Astrocyte of the spinal cord (primary cell): ENCODE measurements around the gene HEPACAM.
A peak's percentile ranks its signal among the peaks of the same experiment; 100 is the strongest.

Source experiments
- DNase-seq: peaks from one replicate; pipeline ENCODE4 v3.0.0; 2011; ENCODE audit warnings: low read depth, low spot score
- H3K4me3 ChIP-seq: 2 replicates; pipeline ENCODE4 v1.5.1; 2011; ENCODE audit warnings: low read depth, mild to moderate bottlenecking, low read length, moderate library complexity
- CTCF ChIP-seq: IDR thresholded peaks from 2 replicates; pipeline ENCODE4 v1.5.1; 2012; ENCODE audit warnings: low read depth, mild to moderate bottlenecking, low read length, inconsistent platforms
- in situ Hi-C: cut with HindIII; loops from 2 replicates; pipeline ENCODE4 v1.10.0; 2017; ENCODE audit warnings: low sequenced_read_pairs

The HEPACAM gene

GRCh38 chr11:124920870-124921609 is 14.8 kb downstream of the HEPACAM start:
- peak; percentile 58 for DNase-seq
- peak overlapping the region; percentile 4 for H3K4me3 ChIP-seq
- in situ Hi-C loops, result no loop called here
- no peak for TF ChIP-seq CTCF

DNA sequence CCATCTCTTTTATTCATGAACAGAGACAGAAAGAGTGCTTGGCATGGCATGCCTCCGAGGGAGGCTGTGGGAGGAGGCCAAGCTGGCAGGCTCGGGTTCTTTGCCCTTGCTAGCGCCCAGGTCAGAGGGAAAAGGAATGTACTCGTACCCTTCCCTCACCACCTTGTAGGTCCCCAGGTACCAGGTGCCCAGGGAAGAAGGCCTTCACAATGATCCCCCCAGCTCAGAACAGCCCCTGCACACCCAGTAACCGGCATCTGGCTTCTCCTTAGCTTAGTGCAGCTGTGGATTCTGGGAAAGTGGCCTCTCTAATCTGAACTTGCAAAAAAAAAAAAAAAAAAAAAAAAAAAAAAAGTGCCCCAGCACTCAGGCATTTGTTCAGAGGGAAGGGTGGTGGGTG is 15.5 kb downstream of the HEPACAM start:
- no peak overlapping the region for H3K4me3 ChIP-seq
- no peak for DNase-seq

DNA sequence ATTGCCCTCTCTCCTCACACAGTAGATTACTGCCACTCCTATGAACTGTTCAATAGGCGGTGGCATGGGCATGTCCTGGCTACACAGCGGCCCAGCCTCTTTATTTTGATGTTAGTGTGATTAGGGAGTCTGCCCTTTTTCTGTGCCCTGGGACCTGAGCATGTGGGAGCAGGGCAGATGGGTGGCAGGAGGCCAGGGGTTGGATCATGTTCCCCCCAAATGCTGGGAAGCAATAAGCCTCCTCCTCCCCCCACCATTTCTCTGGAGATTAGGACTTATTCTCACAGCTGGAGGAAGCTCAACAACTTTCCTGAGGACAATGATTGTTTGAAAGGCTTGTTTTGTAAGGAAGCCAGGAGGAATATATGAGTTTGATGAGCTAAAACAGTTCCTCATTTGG is 15.9 kb downstream of the HEPACAM start:
- DNase-seq, result no peak
- no peak for TF ChIP-seq CTCF
- in situ Hi-C loops, result no loop called here
- no peak overlapping the region for H3K4me3 ChIP-seq

More for the DNA sequence above, 15.5 kb downstream of the HEPACAM start:
- TF ChIP-seq CTCF, result no peak
- in situ Hi-C loops, result no loop called here

DNA sequence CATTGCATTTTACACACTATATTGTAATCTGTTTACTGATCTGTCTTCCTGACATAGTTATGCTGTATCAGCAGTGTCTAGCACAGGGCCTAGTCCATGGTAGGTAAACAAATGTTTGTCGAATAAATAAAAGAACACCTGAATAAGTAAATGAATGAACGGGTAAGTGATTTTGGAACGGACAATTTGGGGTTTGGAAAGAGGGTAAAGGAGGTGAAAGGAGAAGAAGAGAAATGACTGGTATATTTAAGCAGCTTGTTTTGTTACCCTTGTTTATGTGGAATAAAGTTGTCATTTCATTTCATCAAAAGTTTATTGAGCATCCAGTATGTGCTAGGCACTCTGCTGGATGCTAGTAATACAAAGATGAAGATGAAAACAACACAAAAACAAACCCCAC is 16.9 kb downstream of the HEPACAM start, which contains the start of gene HEPN1:
Gene HEPN1, plus strand, starts transcription at position 301 of the 400 bp plus-strand sequence.
- in situ Hi-C loops, result no loop called here
- no peak for DNase-seq
- no peak for TF ChIP-seq CTCF
- no peak within 1 kb of the TSS for H3K4me3 ChIP-seq

GRCh38 chr11:124917115-124917637 is 18.7 kb downstream of the HEPACAM start:
- H3K4me3 ChIP-seq, result no peak overlapping the region
- no peak for TF ChIP-seq CTCF
- in situ Hi-C loops, result no loop called here
- peak; percentile 54 for DNase-seq

DNA sequence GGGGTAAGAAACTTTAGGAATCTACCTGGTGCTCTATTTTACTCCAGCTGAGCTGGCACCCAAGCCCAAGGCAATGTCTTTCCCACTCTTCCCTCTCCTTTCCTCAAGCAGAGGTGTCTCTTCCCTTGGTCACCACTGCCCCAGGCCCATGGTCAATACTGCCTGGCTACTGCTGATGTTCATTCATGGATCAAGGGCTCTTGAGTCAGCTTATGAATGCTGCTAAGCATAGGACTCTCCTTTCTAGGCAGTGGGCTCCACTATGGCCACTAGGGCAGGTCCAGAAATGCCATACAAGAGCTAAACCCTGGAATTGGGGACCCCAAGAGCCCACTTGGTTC is 19.5 kb downstream of the HEPACAM start:
- in situ Hi-C loops, result no loop called here
- no peak overlapping the region for H3K4me3 ChIP-seq
- no peak for TF ChIP-seq CTCF
- DNase-seq, result no peak
